Esophagus muscularis mucosa (tissue), 4 donors: Measurements from ENCODE around the gene SKIL.

Source experiments
- EP300 ChIP-seq: sonication (generic); formaldehyde crosslinking; IDR thresholded peaks from one replicate; pipeline ENCODE4 v1.6.1; 2017; ENCODE audit warnings: antibody characterized with exemption
- POLR2A ChIP-seq: fragments of 450-650 bp; IDR thresholded peaks from one replicate; pipeline ENCODE4 v1.6.1; 2017; ENCODE audit warnings: antibody characterized with exemption, moderate library complexity, mild to moderate bottlenecking, low read depth
- POLR2AphosphoS5 ChIP-seq, 2 donors: sonication (generic); formaldehyde crosslinking; IDR thresholded peaks; one replicate each; pipeline ENCODE4 v1.6.1; 2017; ENCODE audit warnings: antibody characterized with exemption in 2 of 2
- TF ChIP-seq, protein P1 (sequence below), 3 experiments: fragments of 200-600 bp in 2 of 3; fragments of 450-650 bp in 1 of 3; sonication (generic) in 2 of 3; IDR thresholded peaks; one replicate each; pipeline ENCODE4 v1.5.1; 2017 to 2019; ENCODE audit warnings: antibody characterized with exemption in 3 of 3, mild to moderate bottlenecking in 2 of 3, moderate library complexity in 1 of 3

DNA sequence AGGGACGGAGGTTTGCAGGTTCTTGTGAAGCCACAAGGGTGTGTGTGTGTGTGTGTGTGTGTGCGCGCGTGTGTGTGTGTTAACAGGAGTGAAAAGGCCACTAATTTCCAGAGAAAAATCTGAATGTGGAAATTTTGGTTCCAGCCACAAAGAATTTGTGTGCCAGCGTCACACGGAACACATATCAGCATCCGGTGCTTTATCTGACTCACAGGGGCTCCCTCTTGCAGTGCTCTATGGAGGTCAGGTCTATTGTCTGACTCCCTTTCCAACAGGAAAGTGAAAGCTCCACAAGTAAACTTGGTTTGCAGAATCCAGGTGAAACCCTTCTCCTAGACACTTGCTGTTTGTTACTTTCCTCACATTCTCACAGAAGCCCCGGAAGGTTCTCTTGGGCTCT is 67.4 kb downstream of the SKIL start:
- TF ChIP-seq, protein P1, sequence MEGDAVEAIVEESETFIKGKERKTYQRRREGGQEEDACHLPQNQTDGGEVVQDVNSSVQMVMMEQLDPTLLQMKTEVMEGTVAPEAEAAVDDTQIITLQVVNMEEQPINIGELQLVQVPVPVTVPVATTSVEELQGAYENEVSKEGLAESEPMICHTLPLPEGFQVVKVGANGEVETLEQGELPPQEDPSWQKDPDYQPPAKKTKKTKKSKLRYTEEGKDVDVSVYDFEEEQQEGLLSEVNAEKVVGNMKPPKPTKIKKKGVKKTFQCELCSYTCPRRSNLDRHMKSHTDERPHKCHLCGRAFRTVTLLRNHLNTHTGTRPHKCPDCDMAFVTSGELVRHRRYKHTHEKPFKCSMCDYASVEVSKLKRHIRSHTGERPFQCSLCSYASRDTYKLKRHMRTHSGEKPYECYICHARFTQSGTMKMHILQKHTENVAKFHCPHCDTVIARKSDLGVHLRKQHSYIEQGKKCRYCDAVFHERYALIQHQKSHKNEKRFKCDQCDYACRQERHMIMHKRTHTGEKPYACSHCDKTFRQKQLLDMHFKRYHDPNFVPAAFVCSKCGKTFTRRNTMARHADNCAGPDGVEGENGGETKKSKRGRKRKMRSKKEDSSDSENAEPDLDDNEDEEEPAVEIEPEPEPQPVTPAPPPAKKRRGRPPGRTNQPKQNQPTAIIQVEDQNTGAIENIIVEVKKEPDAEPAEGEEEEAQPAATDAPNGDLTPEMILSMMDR (IDR thresholded peaks at IDR 0.05), result no peak
- TF ChIP-seq EP300 (no peak), POLR2A (no peak), POLR2AphosphoS5 (IDR thresholded peaks at IDR 0.05) (no peak)
